ENCODE data around the gene G6PC1.
"Not testable (repeated sequence)": the region's sequence is repeated elsewhere in the genome, so short reads cannot be mapped to it uniquely, and the experiment has no call there.

The G6PC1 gene

DNA sequence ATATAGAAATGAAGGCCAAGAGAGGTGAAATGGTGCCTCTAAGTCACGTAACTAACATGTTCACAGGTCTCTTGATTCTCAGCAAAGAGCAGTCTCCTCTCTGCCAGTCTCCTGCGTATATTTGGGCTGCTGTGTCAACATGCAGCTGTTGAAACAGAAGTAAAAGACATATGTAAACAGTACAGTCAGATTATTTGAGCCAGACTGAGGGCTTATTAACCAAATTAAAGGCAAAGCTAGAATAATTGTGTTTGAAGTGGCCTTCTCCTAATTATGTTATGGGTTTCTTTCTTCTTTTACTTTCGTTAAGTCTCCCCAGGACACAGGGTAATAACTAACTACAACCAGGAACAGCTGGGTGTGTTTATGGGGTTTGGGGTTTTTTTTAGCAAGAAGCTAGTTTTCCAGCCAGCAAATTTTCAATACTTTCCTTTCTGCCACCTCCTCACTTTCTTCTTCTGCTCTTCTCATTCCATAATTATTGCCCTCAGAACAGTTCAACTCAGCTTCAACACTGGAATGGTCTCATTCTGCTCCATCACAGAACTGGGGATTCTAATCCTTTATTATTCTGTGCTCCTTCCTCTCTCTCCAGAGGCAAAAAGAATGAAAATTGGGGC lies 18.4 kb downstream of the G6PC1 start:
- peak overlapping the region; percentile 46 for H3K27ac Mint-ChIP-seq
- H3K27me3 Mint-ChIP-seq (ENCODE audit: low read depth, poor library complexity), result peaks cover 15% of the 10 kb centered on the region
- TF ChIP-seq, protein P1, sequence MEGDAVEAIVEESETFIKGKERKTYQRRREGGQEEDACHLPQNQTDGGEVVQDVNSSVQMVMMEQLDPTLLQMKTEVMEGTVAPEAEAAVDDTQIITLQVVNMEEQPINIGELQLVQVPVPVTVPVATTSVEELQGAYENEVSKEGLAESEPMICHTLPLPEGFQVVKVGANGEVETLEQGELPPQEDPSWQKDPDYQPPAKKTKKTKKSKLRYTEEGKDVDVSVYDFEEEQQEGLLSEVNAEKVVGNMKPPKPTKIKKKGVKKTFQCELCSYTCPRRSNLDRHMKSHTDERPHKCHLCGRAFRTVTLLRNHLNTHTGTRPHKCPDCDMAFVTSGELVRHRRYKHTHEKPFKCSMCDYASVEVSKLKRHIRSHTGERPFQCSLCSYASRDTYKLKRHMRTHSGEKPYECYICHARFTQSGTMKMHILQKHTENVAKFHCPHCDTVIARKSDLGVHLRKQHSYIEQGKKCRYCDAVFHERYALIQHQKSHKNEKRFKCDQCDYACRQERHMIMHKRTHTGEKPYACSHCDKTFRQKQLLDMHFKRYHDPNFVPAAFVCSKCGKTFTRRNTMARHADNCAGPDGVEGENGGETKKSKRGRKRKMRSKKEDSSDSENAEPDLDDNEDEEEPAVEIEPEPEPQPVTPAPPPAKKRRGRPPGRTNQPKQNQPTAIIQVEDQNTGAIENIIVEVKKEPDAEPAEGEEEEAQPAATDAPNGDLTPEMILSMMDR (IDR thresholded peaks at IDR 0.05), result no peak
- H3K4me3 Mint-ChIP-seq, result no peak overlapping the region
- DNase-seq, result no peak
- H3K4me1 Mint-ChIP-seq, result peaks cover 41% of the 10 kb centered on the region
- H3K9me3 Mint-ChIP-seq, result no peaks in the 10 kb centered on the region
- no peaks in the 10 kb centered on the region for H3K36me3 Mint-ChIP-seq (ENCODE audit: low read depth)

GRCh38 chr17:42919522-42920077 lies 19.0 kb downstream of the G6PC1 start:
- not testable (repeated sequence) for H3K36me3 Mint-ChIP-seq (ENCODE audit: low read depth)

DNA sequence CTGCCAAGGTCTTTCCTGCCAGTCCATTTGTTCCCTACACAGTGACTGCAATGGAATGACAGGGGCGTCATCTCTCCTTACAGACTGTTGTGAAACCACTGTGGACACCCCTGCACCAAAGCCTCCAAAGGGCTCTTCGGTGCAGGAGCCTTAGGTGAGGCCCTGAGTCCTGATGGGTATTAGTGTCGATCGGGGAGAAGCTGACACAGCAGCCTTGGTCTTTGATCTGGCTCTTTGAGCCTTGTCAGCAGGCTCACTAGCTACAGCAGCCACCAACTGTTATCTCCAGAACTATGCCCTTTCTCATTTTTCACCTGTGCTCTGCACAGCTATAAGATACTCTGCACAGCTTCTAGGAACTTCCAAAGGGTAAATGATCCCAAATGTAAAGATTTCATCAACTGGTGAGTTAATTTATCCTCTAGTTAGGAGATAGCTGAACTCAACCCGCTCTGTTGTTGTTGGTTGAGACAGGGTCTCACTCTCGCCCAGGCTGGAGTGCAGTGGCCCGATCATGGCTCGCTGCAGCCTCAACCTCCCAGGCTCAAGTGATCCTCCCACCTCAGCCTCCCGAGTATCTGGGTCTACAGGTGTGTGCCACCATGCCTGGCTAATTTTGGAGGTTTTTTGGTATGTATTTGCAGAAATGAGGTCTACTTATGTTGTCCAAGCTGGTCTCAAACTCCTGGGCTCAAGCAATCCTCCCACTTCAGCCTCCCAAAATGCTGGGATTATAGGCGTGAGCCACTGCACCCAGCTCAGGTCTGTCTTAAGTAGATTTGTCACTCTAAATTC lies 19.7 kb downstream of the G6PC1 start:
- H3K27me3 Mint-ChIP-seq (ENCODE audit: low read depth, poor library complexity), result peaks cover 15% of the 10 kb centered on the region

More at GRCh38 chr17:42919522-42920077, 19.0 kb downstream of the G6PC1 start:
- DNase-seq, H3K9me3 Mint-ChIP-seq, H3K4me3 Mint-ChIP-seq: not testable (repeated sequence)
- Mint-ChIP-seq H3K27ac (peak overlapping the region; percentile 34), H3K27me3 (ENCODE audit: low read depth, poor library complexity) (peaks cover 15% of the 10 kb centered on the region), H3K4me1 (peaks cover 41% of the 10 kb centered on the region)

GRCh38 chr17:42920922-42921321 lies 20.3 kb downstream of the G6PC1 start:
- Mint-ChIP-seq H3K27ac (no peak overlapping the region), H3K36me3 (ENCODE audit: low read depth) (no peaks in the 10 kb centered on the region), H3K4me3 (no peak overlapping the region), H3K27me3 (ENCODE audit: low read depth, poor library complexity) (peaks cover 15% of the 10 kb centered on the region), H3K9me3 (peaks cover 3% of the 10 kb centered on the region), H3K4me1 (peaks cover 45% of the 10 kb centered on the region)
- TF ChIP-seq, protein P1 (IDR thresholded peaks at IDR 0.05), result no peak
- no peak for DNase-seq

More for the DNA sequence above, 19.7 kb downstream of the G6PC1 start:
- Mint-ChIP-seq H3K36me3 (ENCODE audit: low read depth) (no peaks in the 10 kb centered on the region), H3K4me3 (no peak overlapping the region), H3K4me1 (peaks cover 45% of the 10 kb centered on the region), H3K27ac (no peak overlapping the region), H3K9me3 (no peaks in the 10 kb centered on the region)
- DNase-seq, result no peak
- TF ChIP-seq, protein P1 (IDR thresholded peaks at IDR 0.05), result no peak

GRCh38 chr17:42922294-42922693 lies 21.7 kb downstream of the G6PC1 start:
- Mint-ChIP-seq H3K9me3 (peaks cover 4% of the 10 kb centered on the region), H3K27me3 (ENCODE audit: low read depth, poor library complexity) (peaks cover 18% of the 10 kb centered on the region), H3K27ac (peak overlapping the region; percentile 86), H3K36me3 (ENCODE audit: low read depth) (no peaks in the 10 kb centered on the region), H3K4me3 (no peak overlapping the region), H3K4me1 (peaks cover 45% of the 10 kb centered on the region)
- DNase-seq, result no peak
- TF ChIP-seq, protein P1 (IDR thresholded peaks at IDR 0.05), result no peak

- not testable (repeated sequence) for H3K9me3 Mint-ChIP-seq; H3K27ac Mint-ChIP-seq; DNase-seq; H3K36me3 Mint-ChIP-seq (ENCODE audit: low read depth); H3K4me3 Mint-ChIP-seq
- peaks cover 46% of the 10 kb centered on the region for H3K4me1 Mint-ChIP-seq
- H3K27me3 Mint-ChIP-seq (ENCODE audit: low read depth, poor library complexity), result peaks cover 18% of the 10 kb centered on the region
These were observed 22.9 kb downstream of the G6PC1 start for GRCh38 chr17:42923472-42923871.
